ENCODE data around the gene EEF1AKMT3.

DNA sequence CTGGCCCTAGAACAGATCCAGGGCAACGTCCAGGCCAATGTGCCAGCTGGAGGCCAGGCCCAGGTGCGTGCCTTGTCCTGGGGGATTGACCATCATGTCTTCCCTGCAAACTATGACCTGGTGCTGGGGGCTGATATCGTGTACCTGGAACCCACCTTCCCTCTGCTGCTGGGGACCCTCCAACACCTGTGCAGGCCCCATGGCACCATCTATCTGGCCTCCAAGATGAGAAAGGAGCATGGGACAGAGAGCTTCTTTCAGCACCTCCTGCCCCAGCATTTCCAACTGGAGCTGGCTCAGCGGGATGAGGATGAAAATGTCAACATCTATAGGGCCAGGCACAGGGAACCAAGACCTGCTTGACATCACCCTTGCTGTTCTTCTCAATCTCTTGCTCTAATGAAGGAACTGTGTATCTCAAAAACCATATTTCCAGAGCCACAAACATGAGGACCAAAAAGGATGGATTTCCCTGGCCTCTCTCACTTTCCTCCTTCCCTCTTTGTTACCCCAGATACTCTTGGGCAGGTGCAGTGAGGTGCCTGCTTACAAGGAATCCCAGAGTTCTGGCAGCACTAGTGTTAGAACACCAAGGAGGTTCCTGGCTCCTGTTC, 8.0 kb downstream of the EEF1AKMT3 start:
- TF ChIP-seq, protein P1, sequence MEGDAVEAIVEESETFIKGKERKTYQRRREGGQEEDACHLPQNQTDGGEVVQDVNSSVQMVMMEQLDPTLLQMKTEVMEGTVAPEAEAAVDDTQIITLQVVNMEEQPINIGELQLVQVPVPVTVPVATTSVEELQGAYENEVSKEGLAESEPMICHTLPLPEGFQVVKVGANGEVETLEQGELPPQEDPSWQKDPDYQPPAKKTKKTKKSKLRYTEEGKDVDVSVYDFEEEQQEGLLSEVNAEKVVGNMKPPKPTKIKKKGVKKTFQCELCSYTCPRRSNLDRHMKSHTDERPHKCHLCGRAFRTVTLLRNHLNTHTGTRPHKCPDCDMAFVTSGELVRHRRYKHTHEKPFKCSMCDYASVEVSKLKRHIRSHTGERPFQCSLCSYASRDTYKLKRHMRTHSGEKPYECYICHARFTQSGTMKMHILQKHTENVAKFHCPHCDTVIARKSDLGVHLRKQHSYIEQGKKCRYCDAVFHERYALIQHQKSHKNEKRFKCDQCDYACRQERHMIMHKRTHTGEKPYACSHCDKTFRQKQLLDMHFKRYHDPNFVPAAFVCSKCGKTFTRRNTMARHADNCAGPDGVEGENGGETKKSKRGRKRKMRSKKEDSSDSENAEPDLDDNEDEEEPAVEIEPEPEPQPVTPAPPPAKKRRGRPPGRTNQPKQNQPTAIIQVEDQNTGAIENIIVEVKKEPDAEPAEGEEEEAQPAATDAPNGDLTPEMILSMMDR (conservative IDR thresholded peaks at IDR 0.05) = no peak
- TF ChIP-seq ZFX (IDR thresholded peaks at IDR 0.05) = no peak
